ENCODE results near the gene UGDH. TPM values are rescaled to one million over a fixed set of nuclear protein-coding genes. Genes with fewer than 3 reads are reported as not detected.

Gene UGDH
- total RNA-seq, result 110 and 111 TPM in 2 replicates
- long read RNA-seq, transcript UGDH-202 (11 exons, 2,826 nt), result minor isoform, 5 of 286 reads
- long read RNA-seq, transcript UGDH-201 (12 exons, 3,216 nt), result major isoform, 246 of 286 reads
- long read RNA-seq, partial matches to known transcripts, result 8 of 286 reads
- long read RNA-seq, other reads (novel, unspliced or antisense), result 26 of 286 reads

GRCh38 chr4:39527296-39528060 is at the start of gene UGDH:
Gene UGDH (minus strand): TSS chr4:39527439. CDS start chr4:39521512, 5,927 bp downstream.
- H3K4me3 Mint-ChIP-seq, result peak within 1 kb of the TSS; percentile 98
- peaks cover 15% of the 10 kb centered on the region for H3K9me3 Mint-ChIP-seq

GRCh38 chr4:39574946-39575345 is 47.7 kb upstream of the UGDH start:
- Mint-ChIP-seq H3K36me3 (ENCODE audit: low read depth) (no peaks in the 10 kb centered on the region), H3K27me3 (ENCODE audit: low read depth) (no peaks in the 10 kb centered on the region), H3K27ac (ENCODE audit: unreplicated experiment) (no peak overlapping the region), H3K4me1 (no peaks in the 10 kb centered on the region), H3K9me3 (no peaks in the 10 kb centered on the region), H3K4me3 (no peak overlapping the region)
- DNase-seq (ENCODE audit: low read depth, low spot score), result no peak
- TF ChIP-seq CTCF (conservative IDR thresholded peaks at IDR 0.05), result no peak

More at GRCh38 chr4:39527296-39528060, at the start of gene UGDH:
- TF ChIP-seq CTCF (conservative IDR thresholded peaks at IDR 0.05), result no peak
- H3K36me3 Mint-ChIP-seq (ENCODE audit: low read depth), result peaks cover 25% of the 10 kb centered on the region
- peak within 1 kb of the TSS; percentile 99 for H3K27ac Mint-ChIP-seq (ENCODE audit: unreplicated experiment)
- H3K27me3 Mint-ChIP-seq (ENCODE audit: low read depth), result no peaks in the 10 kb centered on the region
- H3K4me1 Mint-ChIP-seq, result peaks cover 32% of the 10 kb centered on the region
- peak; percentile 90 for DNase-seq (ENCODE audit: low read depth, low spot score)

DNA sequence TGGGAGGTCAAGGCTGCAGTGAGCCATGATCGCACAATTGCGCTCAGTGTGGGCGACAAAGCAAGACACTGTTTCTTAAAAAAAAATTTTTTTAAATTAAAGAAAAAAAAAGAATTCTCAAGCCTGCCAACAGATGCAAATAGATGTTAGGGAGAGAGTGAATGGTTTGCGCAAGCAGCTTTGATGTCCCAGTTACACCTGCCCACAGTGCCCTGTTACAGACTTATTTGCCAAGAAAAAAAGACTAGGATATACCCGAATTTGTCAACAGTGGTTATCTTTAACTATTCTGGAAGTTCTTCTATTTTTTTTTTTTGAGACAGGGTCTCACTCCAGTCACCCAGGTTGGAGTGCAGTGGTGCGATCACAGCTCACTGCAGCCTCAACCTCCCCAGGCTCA is 44.3 kb upstream of the UGDH start:
- DNase-seq (ENCODE audit: low read depth, low spot score), result no peak
- TF ChIP-seq CTCF (conservative IDR thresholded peaks at IDR 0.05), result no peak
- Mint-ChIP-seq H3K4me3 (no peak overlapping the region), H3K27ac (ENCODE audit: unreplicated experiment) (no peak overlapping the region), H3K36me3 (ENCODE audit: low read depth) (no peaks in the 10 kb centered on the region), H3K4me1 (no peaks in the 10 kb centered on the region), H3K27me3 (ENCODE audit: low read depth) (no peaks in the 10 kb centered on the region), H3K9me3 (no peaks in the 10 kb centered on the region)

- H3K27me3 Mint-ChIP-seq (ENCODE audit: low read depth), result no peaks in the 10 kb centered on the region
- TF ChIP-seq CTCF (conservative IDR thresholded peaks at IDR 0.05), result no peak
- no peaks in the 10 kb centered on the region for H3K4me1 Mint-ChIP-seq
- H3K36me3 Mint-ChIP-seq (ENCODE audit: low read depth), result peaks cover 3% of the 10 kb centered on the region
- no peak for DNase-seq (ENCODE audit: low read depth, low spot score)
- no peak overlapping the region for H3K4me3 Mint-ChIP-seq
- peaks cover 3% of the 10 kb centered on the region for H3K9me3 Mint-ChIP-seq
- H3K27ac Mint-ChIP-seq (ENCODE audit: unreplicated experiment), result no peak overlapping the region
These were observed 43.8 kb upstream of the UGDH start for GRCh38 chr4:39571054-39571453.

DNA sequence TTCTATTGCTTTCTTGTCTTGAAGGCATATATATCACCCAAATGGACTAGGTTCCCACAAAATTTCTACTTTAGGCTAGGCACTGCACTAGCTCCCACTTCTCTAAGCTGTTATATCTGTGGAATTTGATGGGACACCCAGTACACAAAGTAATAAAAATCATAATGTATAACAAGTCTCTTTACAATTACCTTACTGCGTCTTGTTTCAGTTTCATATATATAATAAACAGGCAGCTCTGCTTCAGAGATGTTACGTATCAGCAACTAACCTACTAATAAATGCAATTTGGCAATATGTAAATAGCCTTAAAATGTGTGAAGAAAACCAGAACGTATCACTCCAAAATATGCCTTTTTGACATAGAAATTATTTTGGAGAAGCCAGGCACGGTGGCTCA is 42.0 kb upstream of the UGDH start:
- no peak overlapping the region for H3K27ac Mint-ChIP-seq (ENCODE audit: unreplicated experiment)

More for the DNA sequence above, 42.0 kb upstream of the UGDH start:
- no peak for TF ChIP-seq CTCF (conservative IDR thresholded peaks at IDR 0.05)
- Mint-ChIP-seq H3K27me3 (ENCODE audit: low read depth) (no peaks in the 10 kb centered on the region), H3K4me1 (no peaks in the 10 kb centered on the region), H3K4me3 (no peak overlapping the region), H3K36me3 (ENCODE audit: low read depth) (peaks cover 10% of the 10 kb centered on the region), H3K9me3 (peaks cover 8% of the 10 kb centered on the region)
- DNase-seq (ENCODE audit: low read depth, low spot score), result no peak

Data from neural crest cell (in vitro differentiated cells).